GM21381 (cell line): ENCODE data around the gene PMS1.
"Not testable (repeated sequence)": the region's sequence is repeated elsewhere in the genome, so short reads cannot be mapped to it uniquely, and the experiment has no call there.

ENCODE experiments used
- ATAC-seq: cut with Tn5 transposase; IDR thresholded peaks from one replicate; pipeline ENCODE4 v1.9.1; 2021; ENCODE audit warnings: mild to moderate bottlenecking, moderate library complexity; ENCODE audit not compliant: unreplicated experiment

The PMS1 gene

GRCh38 chr2:189803431-189803830, 19.2 kb downstream of the PMS1 start:
- no peak for ATAC-seq

- no peak for ATAC-seq
Measured at GRCh38 chr2:189818249-189819038, 34.2 kb downstream of the PMS1 start.

GRCh38 chr2:189819297-189819704, 35.1 kb downstream of the PMS1 start:
- ATAC-seq: no peak

GRCh38 chr2:189821953-189822748, 37.9 kb downstream of the PMS1 start:
- no peak for ATAC-seq

- ATAC-seq: no peak
Measured at GRCh38 chr2:189824694-189825396, 40.6 kb downstream of the PMS1 start.

- no peak for ATAC-seq
Measured at GRCh38 chr2:189826039-189826438, 41.8 kb downstream of the PMS1 start.

- no peak for ATAC-seq
Measured at GRCh38 chr2:189829102-189829833, 45.0 kb downstream of the PMS1 start.

GRCh38 chr2:189830510-189830909, 46.3 kb downstream of the PMS1 start:
- no peak for ATAC-seq

- ATAC-seq: no peak
Measured at GRCh38 chr2:189834059-189834458, 49.8 kb downstream of the PMS1 start.

GRCh38 chr2:189834642-189835041, 50.4 kb downstream of the PMS1 start:
- ATAC-seq: not testable (repeated sequence)

GRCh38 chr2:189835855-189836558, 51.8 kb downstream of the PMS1 start:
- no peak for ATAC-seq

GRCh38 chr2:189836644-189837043, 52.4 kb downstream of the PMS1 start:
- no peak for ATAC-seq

GRCh38 chr2:189837326-189837725, 53.1 kb downstream of the PMS1 start:
- ATAC-seq: no peak

- no peak for ATAC-seq
Measured at GRCh38 chr2:189841019-189841418, 56.8 kb downstream of the PMS1 start.

GRCh38 chr2:189848276-189848675, 64.0 kb downstream of the PMS1 start:
- ATAC-seq: no peak

- ATAC-seq: no peak
Measured at GRCh38 chr2:189849550-189849949, 65.3 kb downstream of the PMS1 start.

- ATAC-seq: no peak
Measured at GRCh38 chr2:189851174-189851826, 67.0 kb downstream of the PMS1 start.

GRCh38 chr2:189854187-189854586, 69.9 kb downstream of the PMS1 start:
- no peak for ATAC-seq

- ATAC-seq: no peak
Measured at GRCh38 chr2:189854940-189855339, 70.7 kb downstream of the PMS1 start.

- no peak for ATAC-seq
Measured at GRCh38 chr2:189858291-189858690, 74.0 kb downstream of the PMS1 start.
